HepG2 (cell line): ENCODE measurements around the gene RNF213. TPM values are rescaled to one million over a fixed set of nuclear protein-coding genes. Genes with fewer than 3 reads are reported as not detected.

Experiments used
- ATF3 ChIP-seq: sonication (generic); formaldehyde crosslinking; IDR thresholded peaks from 2 replicates; pipeline ENCODE4 v1.4.0; 2020; ENCODE audit warnings: missing genetic modification reagents
- FOSL2 ChIP-seq: sonication (generic); formaldehyde crosslinking; IDR thresholded peaks from 2 replicates; pipeline ENCODE4 v1.4.0; 2020; ENCODE audit warnings: missing genetic modification reagents
- FOXK1 ChIP-seq: sonication (generic); formaldehyde crosslinking; IDR thresholded peaks from 2 replicates; pipeline ENCODE4 v1.4.0; 2020; ENCODE audit warnings: low read depth, missing genetic modification reagents, borderline replicate concordance
- FOXO4 ChIP-seq: sonication (generic); formaldehyde crosslinking; conservative IDR thresholded peaks from 2 replicates; pipeline ENCODE4 v1.8.1; 2023; ENCODE audit warnings: missing genetic modification reagents
- MED1 ChIP-seq: sonication (generic); formaldehyde crosslinking; IDR thresholded peaks from 2 replicates; pipeline ENCODE4 v1.4.0; 2020; ENCODE audit warnings: missing genetic modification reagents
- MXD4 ChIP-seq: IDR thresholded peaks from 2 replicates; pipeline ENCODE4 v1.6.1; 2016; ENCODE audit warnings: mild to moderate bottlenecking, missing biosample characterization, missing genetic modification reagents
- NCOR1 ChIP-seq: fragments of 200-600 bp; sonication (generic); IDR thresholded peaks from 2 replicates; pipeline ENCODE4 v1.7.0; 2017; ENCODE audit warnings: antibody characterized with exemption, low read length, borderline replicate concordance
- SMAD1 ChIP-seq: sonication (generic); formaldehyde crosslinking; IDR thresholded peaks from 2 replicates; pipeline ENCODE4 v1.4.0; 2020; ENCODE audit warnings: missing genetic modification reagents, low read depth, mild to moderate bottlenecking, borderline replicate concordance
- SNAPC2 ChIP-seq: sonication (generic); formaldehyde crosslinking; IDR thresholded peaks from 2 replicates; pipeline ENCODE4 v1.8.1; 2022; ENCODE audit warnings: mild to moderate bottlenecking, missing genetic modification reagents
- ZBED4 ChIP-seq: sonication (generic); formaldehyde crosslinking; IDR thresholded peaks from 2 replicates; pipeline ENCODE4 v1.4.0; 2020; ENCODE audit warnings: missing genetic modification reagents, borderline replicate concordance
- ZNF687 ChIP-seq: sonication (generic); formaldehyde crosslinking; IDR thresholded peaks from 2 replicates; pipeline ENCODE4 v1.5.1; 2020; ENCODE audit warnings: mild to moderate bottlenecking, missing genetic modification reagents, moderate library complexity
- ZNF713 ChIP-seq: sonication (generic); formaldehyde crosslinking; IDR thresholded peaks from 2 replicates; pipeline ENCODE4 v1.4.0; 2020; ENCODE audit warnings: mild to moderate bottlenecking, missing genetic modification reagents
- ZNF883 ChIP-seq: sonication (generic); formaldehyde crosslinking; IDR thresholded peaks from 2 replicates; pipeline ENCODE4 v1.5.1; 2020; ENCODE audit warnings: mild to moderate bottlenecking, missing genetic modification reagents; ENCODE audit errors: not compliant biosample characterization
- ZSCAN9 ChIP-seq: IDR thresholded peaks from 2 replicates; pipeline ENCODE4 v1.6.1; 2016; ENCODE audit warnings: borderline replicate concordance
- polyA plus RNA-seq, 8 experiments: library from polyadenylated mRNA; depleted of rRNA in 3 of 8; stranded (reverse) in 7 of 8; unstranded in 1 of 8; fragments of >200 nt; fragmentation: Illumina TruSeq in 4 of 8; extraction: Trizol in 4 of 8; gene quantifications; 2 replicates each; pipeline versions ENCODE4 v1.2.1 to v1.2.3, GENCODE V29; 2011 to 2016; ENCODE audit warnings: low read depth in 4 of 8, missing spikeins in 1 of 8, mixed read lengths in 1 of 8; ENCODE audit not compliant: insufficient read depth in 1 of 8
- total RNA-seq, 5 experiments: library from RNA; depleted of rRNA; stranded (reverse); fragments of >200 nt; fragmentation: Illumina TruSeq; extraction: Trizol; gene quantifications; 2 replicates each; pipeline ENCODE4 v1.2.3, GENCODE V29; 2016; ENCODE audit warnings: low read depth in 1 of 5

The RNF213 gene
- total and polyA plus RNA-seq, 2 of the 13 experiments (the other 11 are each of a cell fraction or from before 2014, with no cell fraction given): 38.6 to 38.7 TPM

- TF ChIP-seq ZNF687: peak; percentile 85
- no peak; the same call in 1 of the 2 replicates for TF ChIP-seq SMAD1 (CRISPR knock-in tag)
- no peak for TF ChIP-seq FOXO4 (CRISPR knock-in tag)
- peak; percentile 69; the same call in 1 of the 2 replicates for TF ChIP-seq MXD4 (CRISPR knock-in tag)
- no peak; the same call in 1 of the 2 replicates for TF ChIP-seq SNAPC2 (CRISPR knock-in tag)
- TF ChIP-seq NCOR1: no peak; the same call in 1 of the 2 replicates
- TF ChIP-seq ZSCAN9: peak; percentile 57
- peak; percentile 43; the same call in 1 of the 2 replicates for TF ChIP-seq FOSL2 (CRISPR knock-in tag)
- peak; percentile 79; the same call in 1 of the 2 replicates for TF ChIP-seq ZBED4
- TF ChIP-seq FOXK1: peak; percentile 57; the same call in 1 of the 2 replicates
- peak; percentile 48 for TF ChIP-seq ZNF883 (CRISPR knock-in tag)
- TF ChIP-seq ATF3 (CRISPR knock-in tag): no peak
- peak; percentile 43; the same call in 1 of the 2 replicates for TF ChIP-seq MED1 (CRISPR knock-in tag)
- no peak for TF ChIP-seq ZNF713 (CRISPR knock-in tag)
Measured at GRCh38 chr17:80263253-80264204, 2.9 kb downstream of the RNF213 start (continued).
